Immature natural killer cell (primary cell): Measurements from ENCODE around the gene ANKRD44. TPM values are rescaled to one million over a fixed set of nuclear protein-coding genes. Genes with fewer than 3 reads are reported as not detected.

Experiments used
- DNase-seq, 3 donors: peaks; one replicate each; pipeline ENCODE4 v3.0.0; 2022; ENCODE audit warnings: mixed read lengths in 1 of 3
- H3K27ac Mint-ChIP-seq, 6 donors: one replicate each; pipeline ENCODE4 v1.8.0; 2020; ENCODE audit warnings: mixed read lengths in 6 of 6, mild to moderate bottlenecking in 5 of 6, inconsistent platforms in 4 of 6, moderate library complexity in 3 of 6
- H3K27me3 Mint-ChIP-seq, 3 donors: one replicate each; pipeline ENCODE4 v1.8.0; 2020 to 2021; ENCODE audit warnings: low read depth in 3 of 3, mild to moderate bottlenecking in 3 of 3, mixed read lengths in 3 of 3, moderate library complexity in 3 of 3, inconsistent platforms in 1 of 3
- H3K36me3 Mint-ChIP-seq, 3 donors: one replicate each; pipeline ENCODE4 v1.8.0; 2020; ENCODE audit warnings: mixed read lengths in 3 of 3, inconsistent platforms in 2 of 3, mild to moderate bottlenecking in 2 of 3
- H3K4me1 Mint-ChIP-seq, 2 donors: one replicate each; pipeline ENCODE4 v1.8.0; 2020; ENCODE audit warnings: inconsistent platforms in 2 of 2, mild to moderate bottlenecking in 2 of 2, mixed read lengths in 2 of 2, moderate library complexity in 1 of 2
- H3K4me3 Mint-ChIP-seq, 5 donors: one replicate each; pipeline ENCODE4 v1.8.0; 2020; ENCODE audit warnings: mild to moderate bottlenecking in 5 of 5, mixed read lengths in 5 of 5, inconsistent platforms in 3 of 5, moderate library complexity in 3 of 5
- H3K9me3 Mint-ChIP-seq, 6 donors: one replicate each; pipeline ENCODE4 v1.8.0; 2020; ENCODE audit warnings: mild to moderate bottlenecking in 6 of 6, mixed read lengths in 6 of 6, inconsistent platforms in 4 of 6, moderate library complexity in 3 of 6
- polyA plus RNA-seq, 3 donors: library from polyadenylated mRNA; unstranded; fragments of 300-500 nt; fragmentation: Illumina TruSeq; gene quantifications; one replicate each; pipeline ENCODE4 v1.2.3, GENCODE V29; 2021

The ANKRD44 gene
- polyA plus RNA-seq, 3 donors from 2014 or later: 58.0 to 125 (median 65.6) TPM

DNA sequence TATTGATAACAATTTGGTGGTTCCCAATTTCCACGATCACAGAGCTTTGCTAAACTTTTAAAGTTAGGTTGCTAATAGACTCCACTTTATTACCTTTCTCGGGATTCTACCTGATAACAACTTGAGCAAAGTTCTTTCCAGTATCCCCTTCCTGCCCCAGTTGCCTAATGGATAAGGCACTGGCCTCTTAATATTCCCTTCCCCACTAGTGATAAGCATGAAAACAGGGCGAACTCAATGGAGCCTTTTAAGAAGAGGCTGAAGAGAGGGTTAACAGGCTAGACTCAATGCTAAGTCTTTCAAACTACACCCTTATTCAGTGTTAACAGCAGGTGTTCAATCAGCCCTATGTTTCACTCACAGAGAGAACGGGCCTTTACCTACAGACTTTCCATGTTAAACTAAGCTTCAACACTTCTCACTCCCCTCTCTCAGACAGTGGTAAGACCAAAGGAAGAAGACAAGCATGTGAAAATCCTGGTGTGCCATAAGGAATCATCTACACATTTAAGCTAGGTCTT, 75.8 kb downstream of the ANKRD44 start:
- Mint-ChIP-seq H3K27ac (peak overlapping the region; percentile 90 to 97 (median 93)), H3K4me3 (peak overlapping the region in 2 of 5 donors; percentile 8 to 36), H3K36me3 (peaks cover 0 to 2% (median 0%) of the 10 kb centered on the region in 3 donors), H3K9me3 (no peaks in the 10 kb centered on the region), H3K4me1 (peaks cover 96 to 100% of the 10 kb centered on the region in 2 donors), H3K27me3 (peaks cover 0 to 2% (median 2%) of the 10 kb centered on the region in 3 donors)
- no peak for DNase-seq

DNA sequence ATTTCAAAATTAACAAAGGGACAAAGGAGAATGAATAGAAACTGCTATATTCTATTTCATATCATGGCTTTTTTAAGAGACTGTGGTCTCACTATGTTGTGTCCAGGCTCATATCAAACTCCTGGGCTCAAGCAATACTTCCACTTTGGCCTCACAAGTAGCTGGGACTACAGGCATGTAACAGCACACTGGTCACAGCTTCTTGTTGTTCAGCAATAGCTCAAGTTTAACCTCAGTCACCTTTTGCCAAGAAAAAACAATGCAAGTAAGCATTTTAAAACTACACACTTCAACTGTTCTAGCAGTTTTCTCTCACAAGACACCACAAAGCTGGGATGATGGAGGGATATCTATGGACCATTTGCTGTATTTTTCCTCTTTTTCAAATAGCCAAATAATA, 77.1 kb downstream of the ANKRD44 start:
- peak overlapping the region; percentile 59 to 94 (median 77) for H3K27ac Mint-ChIP-seq
- peak overlapping the region in 2 of 5 donors; percentile 18 to 42 for H3K4me3 Mint-ChIP-seq
- H3K27me3 Mint-ChIP-seq: no peaks in the 10 kb centered on the region
- no peaks in the 10 kb centered on the region for H3K9me3 Mint-ChIP-seq
- H3K36me3 Mint-ChIP-seq: peaks cover 0 to 3% (median 0%) of the 10 kb centered on the region in 3 donors
- DNase-seq: no peak
- H3K4me1 Mint-ChIP-seq: peaks cover 97 to 100% of the 10 kb centered on the region in 2 donors

DNA sequence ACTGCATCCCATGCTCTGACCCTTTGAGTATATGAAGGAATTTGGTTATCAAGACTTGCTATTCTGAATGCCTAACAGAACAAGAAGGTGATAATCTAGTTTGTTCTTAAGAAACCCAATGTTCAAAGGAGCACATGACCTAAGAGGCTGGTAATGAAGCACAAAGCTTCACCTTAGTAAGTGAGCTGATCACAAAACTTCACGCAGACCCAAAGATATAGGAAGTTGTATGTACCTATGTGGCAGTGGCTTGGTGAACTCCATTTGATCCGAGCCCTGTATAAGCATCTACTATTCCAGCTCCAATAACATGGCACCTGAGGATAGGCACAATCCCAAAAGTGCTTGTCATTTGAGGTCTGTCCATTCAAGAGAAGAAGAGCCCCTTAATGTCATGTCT, 78.6 kb downstream of the ANKRD44 start:
- DNase-seq: no peak
- Mint-ChIP-seq H3K4me3 (peak overlapping the region in 3 of 5 donors; percentile 5 to 31 (median 19)), H3K27ac (peak overlapping the region; percentile 38 to 94 (median 70))

DNA sequence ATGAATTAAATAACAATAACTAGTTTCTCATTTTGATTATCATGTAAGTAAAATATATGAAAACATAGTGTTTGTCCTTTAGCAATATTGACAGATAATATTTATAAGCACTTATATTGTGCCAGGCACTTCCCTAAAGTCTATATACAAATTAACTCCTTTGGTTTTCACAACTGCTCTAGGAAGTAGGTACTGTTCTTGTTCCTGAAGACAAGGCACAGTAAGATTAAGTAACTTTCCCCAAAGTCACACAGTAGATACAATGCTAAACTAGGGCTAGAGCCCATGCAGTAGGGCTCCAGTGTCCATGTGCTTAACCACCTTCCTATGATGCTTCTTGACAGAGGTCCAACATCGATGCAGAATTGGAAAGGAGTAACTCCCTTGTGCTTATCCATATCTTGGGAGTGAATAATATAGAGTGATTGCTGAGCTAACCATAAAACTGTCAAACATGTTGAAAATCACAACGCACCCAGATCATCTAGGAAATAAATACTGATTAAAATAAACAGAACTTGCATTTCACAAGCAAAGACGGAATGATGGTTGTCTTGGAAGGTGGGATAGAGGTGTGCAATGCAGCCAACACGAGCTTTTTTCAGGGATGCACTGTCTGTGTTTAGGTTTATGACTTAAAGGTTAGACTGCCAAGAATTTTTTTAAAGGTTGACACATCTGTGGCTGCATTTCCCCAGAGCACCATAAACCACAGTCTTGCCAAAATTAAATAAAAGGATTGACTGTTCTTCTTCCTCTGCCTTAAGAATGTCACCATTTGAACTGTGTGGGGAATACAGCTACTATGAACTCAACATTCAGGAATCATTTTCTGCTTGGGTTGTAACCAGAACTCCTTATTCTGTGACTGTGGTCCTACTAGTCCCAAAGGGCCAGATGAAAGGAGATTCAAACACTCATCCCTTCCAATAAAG, 80.8 kb downstream of the ANKRD44 start:
- Mint-ChIP-seq H3K9me3 (no peaks in the 10 kb centered on the region), H3K4me3 (peak overlapping the region; percentile 5 to 60 (median 10)), H3K27ac (peak overlapping the region; percentile 29 to 89 (median 76)), H3K4me1 (peaks cover 94 to 98% of the 10 kb centered on the region in 2 donors), H3K27me3 (peaks cover 0 to 6% (median 0%) of the 10 kb centered on the region in 3 donors), H3K36me3 (peaks cover 0 to 3% (median 0%) of the 10 kb centered on the region in 3 donors)
- DNase-seq: no peak

More for the DNA sequence above, 78.6 kb downstream of the ANKRD44 start:
- Mint-ChIP-seq H3K4me1 (peaks cover 96 to 100% of the 10 kb centered on the region in 2 donors), H3K9me3 (no peaks in the 10 kb centered on the region), H3K27me3 (peaks cover 0 to 2% (median 0%) of the 10 kb centered on the region in 3 donors), H3K36me3 (peaks cover 0 to 3% (median 0%) of the 10 kb centered on the region in 3 donors)

DNA sequence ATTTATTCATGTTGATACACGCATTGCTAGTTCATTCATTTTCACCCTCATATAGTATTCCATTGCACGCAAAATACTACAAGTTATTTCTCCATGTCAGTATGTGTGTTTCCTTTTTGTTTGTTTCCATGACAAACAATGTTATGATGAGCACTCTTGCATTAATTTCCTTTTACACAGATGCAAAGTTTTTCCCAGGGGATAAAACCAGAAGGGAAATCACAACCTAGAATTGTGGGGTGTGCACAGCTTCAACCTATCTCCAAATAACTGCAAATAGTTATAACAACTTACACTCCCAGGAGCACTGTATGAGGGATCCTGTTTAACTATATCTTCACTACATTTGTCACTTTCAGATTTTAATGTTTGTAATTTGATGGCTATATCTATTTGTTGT, 87.1 kb downstream of the ANKRD44 start:
- Mint-ChIP-seq H3K27ac (peak overlapping the region in 5 of 6 donors; percentile 55 to 74 (median 67)), H3K27me3 (peaks cover 0 to 7% (median 0%) of the 10 kb centered on the region in 3 donors), H3K9me3 (no peaks in the 10 kb centered on the region), H3K4me3 (no peak overlapping the region), H3K4me1 (peaks cover 75 to 92% of the 10 kb centered on the region in 2 donors), H3K36me3 (peaks cover 0 to 4% (median 0%) of the 10 kb centered on the region in 3 donors)
- no peak for DNase-seq

DNA sequence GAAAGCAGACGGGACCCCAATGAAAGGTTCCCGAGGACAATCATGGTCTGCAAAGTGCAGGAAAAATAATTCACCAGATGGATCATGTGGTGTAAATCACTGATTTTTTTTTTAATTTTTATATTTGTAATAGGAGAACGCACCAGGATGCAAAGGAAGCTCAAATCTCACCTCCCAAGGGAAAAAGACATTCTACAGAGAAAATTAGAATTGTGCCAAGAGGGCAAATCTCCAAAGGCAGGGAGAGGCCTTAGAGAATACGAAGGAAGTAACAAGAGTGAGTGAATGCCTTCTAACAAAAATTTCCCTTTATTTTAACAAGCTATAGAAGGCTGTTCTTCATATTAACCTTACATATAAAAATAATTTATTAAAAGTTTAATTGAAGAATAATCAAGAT, 90.9 kb downstream of the ANKRD44 start:
- Mint-ChIP-seq H3K9me3 (no peaks in the 10 kb centered on the region), H3K27ac (peak overlapping the region in 2 of 6 donors; percentile 26 to 69), H3K36me3 (peaks cover 0 to 5% (median 4%) of the 10 kb centered on the region in 3 donors), H3K27me3 (peaks cover 0 to 2% (median 0%) of the 10 kb centered on the region in 3 donors), H3K4me3 (no peak overlapping the region), H3K4me1 (peaks cover 78 to 94% of the 10 kb centered on the region in 2 donors)
- DNase-seq: no peak

DNA sequence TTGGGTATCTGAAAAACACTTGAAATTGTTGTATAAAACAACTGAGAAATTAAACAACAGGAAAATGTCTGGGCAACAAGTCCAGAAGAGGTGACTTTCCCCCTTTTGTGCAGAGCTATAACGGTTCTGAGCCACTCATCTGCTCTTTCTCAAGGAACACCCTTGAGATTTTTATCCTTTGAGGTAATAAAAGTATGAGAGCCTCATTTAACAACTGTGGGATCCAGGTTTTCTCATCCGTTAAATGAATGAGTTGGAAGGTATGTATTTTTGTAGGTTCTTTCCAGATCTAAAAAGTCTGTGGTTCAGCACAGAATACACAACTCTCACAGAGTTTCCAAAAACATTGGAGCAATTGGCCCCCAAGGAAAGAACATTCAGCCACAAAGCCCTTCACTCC, 93.0 kb downstream of the ANKRD44 start:
- H3K27me3 Mint-ChIP-seq: peaks cover 0 to 2% (median 0%) of the 10 kb centered on the region in 3 donors
- peak overlapping the region; percentile 64 to 99 (median 90) for H3K27ac Mint-ChIP-seq
- H3K36me3 Mint-ChIP-seq: peaks cover 0 to 5% (median 4%) of the 10 kb centered on the region in 3 donors
- H3K4me1 Mint-ChIP-seq: peaks cover 82 to 95% of the 10 kb centered on the region in 2 donors
- no peaks in the 10 kb centered on the region for H3K9me3 Mint-ChIP-seq
- DNase-seq: no peak
- H3K4me3 Mint-ChIP-seq: peak overlapping the region in 2 of 5 donors; percentile 21 to 79

DNA sequence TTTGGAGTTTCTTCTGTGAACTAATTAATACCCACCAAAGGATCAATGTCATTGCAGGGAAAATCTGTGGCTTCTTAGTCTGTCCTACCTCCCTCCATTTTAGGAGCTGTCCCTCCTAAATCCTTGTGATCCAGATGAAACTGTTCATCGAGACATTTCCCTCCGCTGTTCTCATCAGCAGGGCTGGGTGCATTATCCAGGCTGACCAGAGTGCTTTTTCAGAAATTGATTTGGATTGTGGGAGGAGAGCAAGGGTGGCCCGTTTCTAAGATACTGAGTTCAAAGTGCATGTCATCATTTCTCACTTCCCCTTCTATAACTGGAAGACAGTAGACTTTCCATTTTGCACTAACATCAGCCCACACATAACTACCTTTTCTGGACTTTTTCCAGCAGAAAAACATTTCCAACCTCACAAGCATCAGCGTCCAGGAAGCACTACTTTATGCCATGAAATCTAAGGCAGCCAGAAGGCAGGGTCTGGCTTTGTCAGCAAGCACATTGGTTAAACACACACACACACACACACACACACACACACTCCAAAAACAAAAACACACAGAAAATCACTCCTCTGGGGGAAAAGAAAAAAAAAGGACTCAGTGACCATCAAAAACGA, 94.1 kb downstream of the ANKRD44 start:
- Mint-ChIP-seq H3K9me3 (no peaks in the 10 kb centered on the region), H3K4me3 (peak overlapping the region; percentile 28 to 79 (median 63)), H3K4me1 (peaks cover 82 to 95% of the 10 kb centered on the region in 2 donors), H3K36me3 (peaks cover 0 to 5% (median 0%) of the 10 kb centered on the region in 3 donors), H3K27ac (peak overlapping the region; percentile 85 to 99 (median 94)), H3K27me3 (peaks cover 2 to 6% (median 2%) of the 10 kb centered on the region in 3 donors)
- DNase-seq: no peak

DNA sequence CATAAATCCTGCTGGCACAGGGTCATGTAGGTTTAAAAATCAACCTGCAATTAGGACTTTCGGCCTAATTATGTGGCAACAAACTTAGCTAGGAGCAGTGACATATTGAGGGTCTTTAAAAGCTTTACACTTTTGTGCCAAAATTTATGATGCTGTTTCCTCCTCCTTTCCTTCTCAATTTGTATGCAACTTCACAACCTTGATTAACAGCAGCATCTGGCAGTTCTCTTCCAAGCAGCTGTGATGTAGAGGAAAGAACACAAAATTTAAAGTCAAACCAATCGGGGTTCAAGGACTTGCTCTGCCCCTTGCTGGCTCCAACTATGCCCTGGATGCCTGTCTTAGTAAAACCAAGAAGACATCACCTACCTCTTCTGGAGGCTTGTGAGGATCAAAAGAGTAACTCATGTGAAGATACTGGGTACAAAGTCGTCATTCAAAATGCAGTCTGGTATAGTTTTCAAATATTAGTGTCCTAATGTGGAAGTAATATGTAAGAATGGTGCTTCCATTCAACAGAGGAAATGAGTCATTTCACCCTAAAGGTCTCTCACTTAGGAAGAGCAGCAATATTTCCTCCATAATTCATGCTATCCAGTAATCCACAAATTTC, 94.7 kb downstream of the ANKRD44 start:
- H3K4me1 Mint-ChIP-seq: peaks cover 85 to 97% of the 10 kb centered on the region in 2 donors
- H3K27me3 Mint-ChIP-seq: peaks cover 2 to 7% (median 2%) of the 10 kb centered on the region in 3 donors
- DNase-seq: no peak
- H3K4me3 Mint-ChIP-seq: peak overlapping the region; percentile 28 to 79 (median 63)
- peaks cover 0 to 5% (median 0%) of the 10 kb centered on the region in 3 donors for H3K36me3 Mint-ChIP-seq
- no peaks in the 10 kb centered on the region for H3K9me3 Mint-ChIP-seq
- peak overlapping the region; percentile 85 to 99 (median 94) for H3K27ac Mint-ChIP-seq

DNA sequence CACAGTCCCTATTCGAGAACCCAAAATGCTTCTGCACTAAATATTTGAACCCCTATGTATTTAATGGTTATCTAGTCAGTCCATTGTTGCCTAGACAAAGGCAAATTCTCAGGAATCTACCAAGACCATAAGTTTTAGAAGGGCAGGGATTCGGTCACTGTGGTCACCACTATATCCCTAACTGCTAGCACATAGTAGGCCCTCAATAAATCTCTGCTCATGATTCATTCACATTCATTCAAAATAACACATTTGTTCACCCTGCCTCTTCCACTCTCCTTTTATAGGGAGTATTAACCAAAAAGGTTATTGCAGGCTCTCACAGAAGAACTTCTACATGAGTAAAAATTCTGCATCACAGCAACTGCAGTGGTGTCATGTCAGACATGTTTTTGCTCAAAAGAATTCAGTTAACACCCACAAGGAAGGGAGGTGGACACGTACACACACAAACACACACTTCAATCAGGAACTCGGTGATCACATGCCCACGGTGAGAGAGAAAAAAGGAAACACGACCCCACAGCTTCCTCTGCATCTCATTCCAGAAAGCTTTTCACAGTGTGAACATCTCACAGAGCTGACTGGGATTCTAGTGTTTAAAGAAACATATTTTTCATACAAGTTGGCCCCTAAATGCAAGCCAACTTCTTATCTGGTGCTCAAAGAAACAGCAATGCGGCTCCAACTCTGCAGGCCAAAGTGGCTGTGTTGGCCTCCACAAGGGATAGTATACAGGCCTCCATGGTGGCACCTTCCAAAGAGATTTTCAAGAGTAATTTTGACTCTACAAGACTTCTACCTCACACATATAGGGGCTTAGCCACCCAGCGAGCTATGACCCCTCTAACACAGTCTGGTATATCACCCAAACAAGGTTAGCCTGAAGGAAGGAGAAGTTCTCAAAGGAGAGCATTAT, 98.0 kb downstream of the ANKRD44 start:
- Mint-ChIP-seq H3K27ac (peak overlapping the region; percentile 90 to 99 (median 94)), H3K36me3 (peaks cover 0 to 5% (median 0%) of the 10 kb centered on the region in 3 donors), H3K27me3 (peaks cover 2 to 7% (median 2%) of the 10 kb centered on the region in 3 donors), H3K9me3 (no peaks in the 10 kb centered on the region), H3K4me3 (peak overlapping the region; percentile 59 to 79 (median 75)), H3K4me1 (peaks cover 98 to 100% of the 10 kb centered on the region in 2 donors)
- DNase-seq: peak; percentile 35 to 52 (median 51)

DNA sequence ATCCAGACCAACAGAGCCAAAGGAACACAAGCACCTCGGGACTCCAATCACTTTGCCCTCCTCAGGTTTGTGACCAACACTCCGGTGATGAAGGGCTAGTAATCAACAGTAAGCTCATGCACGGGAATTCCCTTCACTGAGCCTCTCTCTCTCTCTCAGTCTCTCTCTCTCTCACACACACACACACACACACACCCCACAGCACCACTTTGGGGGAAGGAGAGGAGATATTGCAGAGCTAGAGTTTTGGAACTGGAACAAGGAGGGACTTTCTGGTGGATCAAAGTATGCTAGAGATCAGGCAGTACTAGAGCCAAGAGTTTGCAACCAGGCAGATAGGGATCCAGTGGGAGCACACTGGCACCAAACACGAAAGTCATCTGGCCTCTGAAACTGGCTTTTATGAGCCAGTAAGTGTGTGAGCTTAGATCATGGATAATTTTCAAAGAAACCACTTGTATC, 98.7 kb downstream of the ANKRD44 start:
- peaks cover 0 to 5% (median 0%) of the 10 kb centered on the region in 3 donors for H3K36me3 Mint-ChIP-seq
- H3K27me3 Mint-ChIP-seq: peaks cover 2 to 7% (median 2%) of the 10 kb centered on the region in 3 donors
- H3K4me1 Mint-ChIP-seq: peaks cover 98 to 100% of the 10 kb centered on the region in 2 donors
- H3K9me3 Mint-ChIP-seq: no peaks in the 10 kb centered on the region
- H3K27ac Mint-ChIP-seq: peak overlapping the region; percentile 90 to 99 (median 94)
- peak overlapping the region; percentile 55 to 79 (median 75) for H3K4me3 Mint-ChIP-seq
- peak in 1 of 3 donors; percentile 18 for DNase-seq

DNA sequence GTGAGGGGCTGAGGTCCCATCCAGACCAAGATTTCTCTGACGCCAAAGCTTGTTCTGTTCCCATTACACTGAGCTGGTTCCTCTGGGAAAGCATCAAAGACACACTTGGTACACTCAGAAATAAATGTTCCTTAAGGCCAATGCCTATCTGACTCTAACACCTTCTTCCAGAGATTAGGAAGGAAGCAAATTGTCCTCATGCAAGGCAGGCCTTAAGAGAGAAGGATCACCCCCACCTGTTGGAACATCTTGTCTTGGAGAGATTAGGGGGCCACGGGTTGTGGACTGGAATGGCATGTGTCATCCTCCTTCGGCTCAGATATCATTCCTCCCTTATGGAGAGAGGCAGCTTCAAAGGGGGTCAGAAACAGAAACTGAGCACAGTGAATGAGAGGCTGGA, 100.2 kb downstream of the ANKRD44 start:
- H3K4me3 Mint-ChIP-seq: peak overlapping the region; percentile 56 to 79 (median 64)
- H3K4me1 Mint-ChIP-seq: peaks cover 98 to 100% of the 10 kb centered on the region in 2 donors
- H3K9me3 Mint-ChIP-seq: no peaks in the 10 kb centered on the region
- H3K27me3 Mint-ChIP-seq: peaks cover 7 to 11% (median 9%) of the 10 kb centered on the region in 3 donors
- H3K36me3 Mint-ChIP-seq: no peaks in the 10 kb centered on the region
- no peak for DNase-seq
- peak overlapping the region; percentile 90 to 99 (median 94) for H3K27ac Mint-ChIP-seq
